HG03135 (cell line): Measurements from ENCODE around the gene PPP2R2B.

Source experiments
- ATAC-seq: cut with Tn5 transposase; IDR thresholded peaks from one replicate; pipeline ENCODE4 v1.9.1; 2021; ENCODE audit warnings: mild to moderate bottlenecking, moderate library complexity; ENCODE audit not compliant: unreplicated experiment

Gene PPP2R2B

GRCh38 chr5:146667633-146668272 is 210.8 kb downstream of the PPP2R2B start:
- ATAC-seq, result no peak

GRCh38 chr5:146662229-146662628 is 216.3 kb downstream of the PPP2R2B start:
- no peak for ATAC-seq

DNA sequence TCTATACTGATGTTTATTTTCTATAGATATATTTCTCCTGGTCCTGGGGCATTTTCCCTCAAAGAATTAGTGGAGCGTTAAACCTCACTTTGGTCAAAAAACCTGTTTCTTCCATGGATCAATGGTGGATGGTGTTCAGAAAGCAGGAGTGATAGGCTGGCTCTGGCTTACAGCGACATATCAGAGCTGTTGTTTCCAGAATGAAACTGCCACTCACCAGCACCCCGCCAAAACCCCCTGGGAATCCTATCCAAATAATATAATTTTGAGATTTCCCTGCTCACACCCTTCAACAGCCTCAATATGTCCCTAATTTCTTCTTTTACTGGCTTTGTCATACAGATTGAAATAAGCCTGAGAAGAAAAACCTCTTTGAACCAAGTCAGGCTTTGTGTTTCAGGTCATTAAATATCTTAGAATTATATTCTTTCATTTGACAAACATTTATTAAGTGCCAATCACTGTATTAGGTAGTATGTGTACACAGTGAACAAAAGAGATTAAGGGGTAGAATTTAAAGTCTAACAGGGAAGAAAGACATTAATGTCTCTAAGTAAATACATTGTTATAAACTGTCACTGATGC is 218.1 kb downstream of the PPP2R2B start:
- ATAC-seq, result no peak

- ATAC-seq, result no peak
Observed at GRCh38 chr5:146659961-146660360, 218.6 kb downstream of the PPP2R2B start.

GRCh38 chr5:146656703-146657102 is 221.9 kb downstream of the PPP2R2B start:
- no peak for ATAC-seq

- no peak for ATAC-seq
Observed at GRCh38 chr5:146653560-146653959, 225.0 kb downstream of the PPP2R2B start.

GRCh38 chr5:146652547-146652946 is 226.0 kb downstream of the PPP2R2B start:
- ATAC-seq, result no peak

GRCh38 chr5:146647656-146648199 is 230.8 kb downstream of the PPP2R2B start:
- ATAC-seq, result no peak

GRCh38 chr5:146646441-146646840 is 232.1 kb downstream of the PPP2R2B start:
- ATAC-seq, result no peak

DNA sequence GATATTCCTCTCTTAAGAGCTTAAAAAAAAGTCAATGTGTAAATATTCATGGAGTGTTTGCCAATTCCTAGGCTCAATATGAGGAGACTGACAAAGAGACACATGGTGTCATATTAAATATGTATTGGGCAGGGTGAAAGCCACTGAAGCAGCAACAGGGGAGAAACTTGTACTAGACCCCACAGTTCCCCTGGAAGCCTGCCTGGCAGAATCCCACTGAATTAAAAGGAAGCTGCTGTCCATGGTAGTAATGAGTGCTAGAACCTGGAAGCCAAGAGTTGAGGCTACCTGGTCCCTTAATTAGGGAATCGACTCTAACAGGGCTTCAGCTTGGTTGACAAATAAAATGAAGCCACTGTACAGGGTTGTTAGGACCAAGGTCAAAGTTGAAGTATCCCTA is 233.2 kb downstream of the PPP2R2B start:
- ATAC-seq, result no peak

GRCh38 chr5:146644831-146645230 is 233.7 kb downstream of the PPP2R2B start:
- ATAC-seq, result no peak

DNA sequence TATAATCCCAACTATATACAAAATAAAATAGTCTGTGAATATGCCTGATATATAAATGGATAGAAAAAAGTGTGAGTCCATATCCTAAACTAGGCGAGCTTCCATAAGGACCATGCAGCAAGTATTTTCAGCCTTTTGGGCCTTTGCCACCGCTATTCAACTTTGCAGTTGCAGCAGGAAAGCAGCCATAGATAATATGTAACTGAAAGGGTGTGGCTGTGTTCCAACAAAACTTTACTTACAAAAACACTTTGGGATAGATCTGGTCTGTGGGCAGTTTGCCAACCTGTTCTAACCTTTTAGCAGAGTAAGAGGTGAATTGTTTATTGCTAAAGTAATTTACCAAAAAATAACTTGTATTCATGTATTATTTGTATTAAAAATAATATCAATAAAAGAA is 234.8 kb downstream of the PPP2R2B start:
- no peak for ATAC-seq

DNA sequence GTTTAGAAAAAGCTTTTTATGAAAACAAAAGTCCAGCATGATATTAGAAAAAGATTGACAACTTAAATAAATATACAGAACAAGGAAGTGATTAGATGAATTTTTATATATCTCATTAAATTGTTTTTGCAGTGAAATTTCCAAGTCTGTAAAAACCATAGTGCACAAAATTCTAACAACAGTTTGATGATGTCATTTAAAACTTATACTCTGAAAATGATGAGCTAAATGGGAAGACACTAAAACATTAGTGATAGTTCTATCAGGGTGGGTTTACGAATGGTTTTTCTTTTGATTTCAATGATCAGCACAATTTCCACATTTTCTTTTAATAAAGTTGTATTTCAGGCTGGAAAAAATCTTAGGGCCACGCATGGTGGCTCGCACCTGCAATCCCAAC is 236.1 kb downstream of the PPP2R2B start:
- ATAC-seq, result no peak

DNA sequence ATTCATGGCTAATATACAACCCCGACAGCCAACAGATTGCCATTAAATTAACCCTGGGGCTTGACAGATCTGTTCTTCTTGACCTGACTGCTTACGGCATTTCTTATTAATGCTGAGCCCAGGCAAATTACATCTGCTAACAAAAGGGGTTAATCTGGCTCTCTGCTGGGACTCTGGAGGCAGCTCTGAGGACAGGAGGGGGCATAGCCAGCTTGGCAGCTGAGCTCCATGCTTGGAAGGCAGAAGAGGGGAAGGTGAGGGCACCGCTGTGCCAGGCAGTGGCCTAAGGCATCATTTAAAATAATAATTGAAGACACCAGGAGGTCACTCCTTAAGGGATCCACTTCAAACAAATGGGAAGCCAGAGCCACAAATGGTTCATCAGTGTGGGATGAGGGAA is 236.6 kb downstream of the PPP2R2B start:
- ATAC-seq, result no peak

- no peak for ATAC-seq
Observed at GRCh38 chr5:146640285-146640896, 238.2 kb downstream of the PPP2R2B start.

DNA sequence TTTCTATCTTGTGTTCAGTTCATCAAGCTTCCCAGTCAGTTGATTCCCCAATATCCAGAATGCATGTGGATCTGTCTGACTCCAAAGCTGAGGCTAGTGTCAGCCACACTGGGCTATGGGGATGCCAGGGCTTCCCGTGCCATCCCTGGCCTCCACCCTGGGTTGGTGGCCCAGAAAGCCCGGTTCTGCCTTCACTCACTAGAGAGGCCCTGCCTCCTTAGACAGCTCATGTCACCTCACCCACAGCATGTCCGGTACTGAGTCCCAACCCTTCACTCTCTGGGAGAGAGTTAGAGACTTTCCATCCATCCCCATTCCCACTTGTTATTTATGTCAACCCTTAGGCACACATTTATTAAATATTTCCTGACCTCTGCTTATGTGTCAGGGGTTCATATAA is 243.1 kb downstream of the PPP2R2B start:
- ATAC-seq, result no peak

DNA sequence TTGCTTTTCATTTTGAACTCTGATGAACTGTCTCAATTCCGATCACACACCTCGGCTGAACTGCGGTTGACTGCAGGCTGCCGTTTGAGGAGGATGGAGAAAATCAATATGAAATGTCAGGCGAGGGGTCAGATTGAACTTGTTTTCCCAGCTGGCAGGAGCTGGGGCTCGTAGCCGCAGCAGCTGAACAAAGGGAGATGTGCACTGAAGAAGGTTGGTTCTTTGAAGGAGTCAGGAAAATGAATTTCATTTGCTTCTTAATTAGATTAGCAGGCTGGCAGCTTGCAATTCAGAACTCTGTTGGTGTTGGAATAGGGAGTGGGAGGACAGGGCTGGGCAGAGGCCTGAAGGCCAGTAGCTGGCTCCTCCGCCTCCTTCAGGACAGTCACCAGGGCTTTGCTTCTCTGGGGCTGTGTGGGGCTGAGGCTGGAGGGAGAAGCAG is 245.2 kb downstream of the PPP2R2B start:
- ATAC-seq, result no peak

- no peak for ATAC-seq
Observed at GRCh38 chr5:146632620-146633322, 245.8 kb downstream of the PPP2R2B start.

- no peak for ATAC-seq
Observed at GRCh38 chr5:146630472-146630871, 248.1 kb downstream of the PPP2R2B start.

DNA sequence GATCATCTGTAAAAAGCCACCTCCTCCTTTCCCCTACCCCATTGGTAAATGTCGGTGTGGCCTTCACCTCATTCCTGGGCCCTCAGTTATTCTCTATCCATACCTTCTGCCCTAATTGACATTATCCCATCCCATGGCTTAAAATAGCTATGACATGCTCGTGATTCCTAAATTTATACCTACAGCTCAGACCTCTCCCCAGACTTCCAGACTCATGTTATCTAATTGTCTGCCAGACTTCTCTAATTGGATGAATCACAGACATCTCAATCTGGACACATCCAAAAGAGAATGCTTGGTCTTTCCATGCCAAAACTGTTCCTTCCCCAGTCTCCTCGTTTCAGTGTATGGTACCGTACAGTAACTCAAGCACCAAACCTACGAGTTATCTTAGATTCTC is 249.6 kb downstream of the PPP2R2B start:
- ATAC-seq, result no peak

DNA sequence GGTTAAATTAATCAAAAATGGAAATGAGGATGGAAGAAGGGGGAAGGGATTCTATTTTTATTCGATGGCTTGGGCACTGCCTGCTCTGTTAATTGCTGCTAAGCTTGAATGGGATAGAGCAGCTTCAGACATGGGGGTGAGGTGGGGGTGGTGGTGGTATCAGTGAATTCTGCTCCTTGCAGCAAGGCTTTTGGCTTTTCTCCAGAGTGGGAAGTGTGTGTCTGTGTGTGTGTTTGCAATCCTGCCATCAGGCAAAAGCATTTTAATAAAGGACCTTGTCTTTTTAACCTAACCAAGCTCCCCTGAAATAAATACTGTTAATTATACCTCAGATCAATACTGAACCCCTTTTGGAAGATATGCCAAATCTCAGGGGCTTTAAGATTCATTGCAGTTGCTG is 251.6 kb downstream of the PPP2R2B start:
- ATAC-seq, result no peak

- no peak for ATAC-seq
Observed at GRCh38 chr5:146624179-146624578, 254.4 kb downstream of the PPP2R2B start.
